HG02642 (cell line): ENCODE results near the gene RTP3.
A peak's percentile ranks its signal among the peaks of the same experiment; 100 is the strongest.

Experiments used
- ATAC-seq: cut with Tn5 transposase; IDR thresholded peaks from one replicate; pipeline ENCODE4 v1.9.1; 2021; ENCODE audit warnings: mild to moderate bottlenecking; ENCODE audit not compliant: unreplicated experiment, poor library complexity

The RTP3 gene

GRCh38 chr3:46468753-46469600 is 28.8 kb upstream of the RTP3 start:
- no peak for ATAC-seq

GRCh38 chr3:46469680-46470357 is 28.0 kb upstream of the RTP3 start:
- ATAC-seq, result no peak

GRCh38 chr3:46470831-46471230 is 26.9 kb upstream of the RTP3 start:
- ATAC-seq, result no peak

- no peak for ATAC-seq
These were observed 26.3 kb upstream of the RTP3 start for GRCh38 chr3:46471371-46471914.

- ATAC-seq, result no peak
These were observed 25.0 kb upstream of the RTP3 start for GRCh38 chr3:46472736-46473135.

GRCh38 chr3:46477145-46477544 is 20.6 kb upstream of the RTP3 start:
- ATAC-seq, result no peak

GRCh38 chr3:46477756-46478155 is 20.0 kb upstream of the RTP3 start:
- ATAC-seq, result no peak

- no peak for ATAC-seq
These were observed 19.4 kb upstream of the RTP3 start for GRCh38 chr3:46478341-46478740.

GRCh38 chr3:46479021-46479420 is 18.8 kb upstream of the RTP3 start:
- ATAC-seq, result no peak

GRCh38 chr3:46479696-46480095 is 18.1 kb upstream of the RTP3 start:
- no peak for ATAC-seq

- ATAC-seq, result no peak
These were observed 17.1 kb upstream of the RTP3 start for GRCh38 chr3:46480491-46481195.

- ATAC-seq, result no peak
These were observed 16.1 kb upstream of the RTP3 start for GRCh38 chr3:46481636-46482035.

- no peak for ATAC-seq
These were observed 15.0 kb upstream of the RTP3 start for GRCh38 chr3:46482632-46483350.

- no peak for ATAC-seq
These were observed 14.0 kb upstream of the RTP3 start for GRCh38 chr3:46483825-46484224.

- no peak for ATAC-seq
These were observed 13.4 kb upstream of the RTP3 start for GRCh38 chr3:46484388-46484787.

GRCh38 chr3:46484911-46485778 is 12.6 kb upstream of the RTP3 start:
- ATAC-seq, result no peak

- ATAC-seq, result no peak
These were observed 12.0 kb upstream of the RTP3 start for GRCh38 chr3:46485779-46486175.

GRCh38 chr3:46488735-46489361 is 8.9 kb upstream of the RTP3 start:
- peak; percentile 93 for ATAC-seq

GRCh38 chr3:46489381-46489780 is 8.4 kb upstream of the RTP3 start:
- no peak for ATAC-seq
